HEK293 (cell line): Measurements from ENCODE around the gene ZBTB22.

Experiments used
- GLIS1 ChIP-seq: fragments of 450-650 bp; formaldehyde crosslinking; IDR thresholded peaks from 2 replicates; pipeline ENCODE4 v1.5.1; 2016; ENCODE audit warnings: missing biosample characterization, missing genetic modification characterization
- GLIS2 ChIP-seq: fragments of 450-650 bp; formaldehyde crosslinking; IDR thresholded peaks from 2 replicates; pipeline ENCODE4 v1.5.1; 2016; ENCODE audit warnings: missing biosample characterization, missing genetic modification characterization
- KLF16 ChIP-seq: fragments of 450-650 bp; formaldehyde crosslinking; IDR thresholded peaks from 2 replicates; pipeline ENCODE4 v1.5.1; 2017; ENCODE audit warnings: missing biosample characterization, missing genetic modification characterization
- MYNN ChIP-seq: fragments of 450-650 bp; formaldehyde crosslinking; IDR thresholded peaks from 2 replicates; pipeline ENCODE4 v1.5.1; 2016; ENCODE audit warnings: missing biosample characterization, missing genetic modification characterization, borderline replicate concordance
- SP7 ChIP-seq: fragments of 450-650 bp; formaldehyde crosslinking; IDR thresholded peaks from 2 replicates; pipeline ENCODE4 v1.5.1; 2016; ENCODE audit warnings: missing biosample characterization, missing genetic modification characterization
- YY1 ChIP-seq: fragments of 450-650 bp; formaldehyde crosslinking; IDR thresholded peaks from 2 replicates; pipeline ENCODE4 v1.5.1; 2018; ENCODE audit warnings: missing biosample characterization, missing genetic modification characterization
- ZNF121 ChIP-seq: fragments of 450-650 bp; formaldehyde crosslinking; IDR thresholded peaks from 2 replicates; pipeline ENCODE4 v1.5.1; 2016; ENCODE audit warnings: missing biosample characterization, missing genetic modification characterization
- ZNF133 ChIP-seq: fragments of 450-650 bp; formaldehyde crosslinking; IDR thresholded peaks from 2 replicates; pipeline ENCODE4 v1.5.1; 2016; ENCODE audit warnings: missing biosample characterization, missing genetic modification characterization
- ZNF174 ChIP-seq: fragments of 450-650 bp; formaldehyde crosslinking; IDR thresholded peaks from 2 replicates; pipeline ENCODE4 v1.5.0; 2017; ENCODE audit warnings: missing biosample characterization, mild to moderate bottlenecking, missing genetic modification characterization
- ZNF175 ChIP-seq: fragments of 450-650 bp; formaldehyde crosslinking; IDR thresholded peaks from 2 replicates; pipeline ENCODE4 v1.5.1; 2016; ENCODE audit warnings: missing biosample characterization, missing genetic modification characterization
- ZNF23 ChIP-seq: fragments of 450-650 bp; formaldehyde crosslinking; IDR thresholded peaks from 2 replicates; pipeline ENCODE4 v1.5.1; 2016; ENCODE audit warnings: missing biosample characterization, missing genetic modification characterization, borderline replicate concordance
- ZNF302 ChIP-seq: fragments of 450-650 bp; formaldehyde crosslinking; IDR thresholded peaks from 2 replicates; pipeline ENCODE4 v1.5.1; 2016; ENCODE audit warnings: missing biosample characterization, missing genetic modification characterization, low read depth
- ZNF366 ChIP-seq: fragments of 450-650 bp; formaldehyde crosslinking; conservative IDR thresholded peaks from 2 replicates; pipeline ENCODE4 v1.5.1; 2016; ENCODE audit warnings: missing biosample characterization, missing genetic modification characterization
- ZNF391 ChIP-seq: fragments of 450-650 bp; formaldehyde crosslinking; IDR thresholded peaks from 2 replicates; pipeline ENCODE4 v1.5.1; 2016; ENCODE audit warnings: low read depth, missing biosample characterization, missing genetic modification characterization, borderline replicate concordance
- ZNF394 ChIP-seq: fragments of 450-650 bp; formaldehyde crosslinking; IDR thresholded peaks from 2 replicates; pipeline ENCODE4 v1.5.1; 2016; ENCODE audit warnings: missing biosample characterization, missing genetic modification characterization, mild to moderate bottlenecking, moderate library complexity, borderline replicate concordance
- ZNF416 ChIP-seq: fragments of 450-650 bp; formaldehyde crosslinking; IDR thresholded peaks from 2 replicates; pipeline ENCODE4 v1.5.1; 2016; ENCODE audit warnings: missing biosample characterization, missing genetic modification characterization
- ZNF433 ChIP-seq: fragments of 450-650 bp; formaldehyde crosslinking; IDR thresholded peaks from 2 replicates; pipeline ENCODE4 v1.5.1; 2016; ENCODE audit warnings: missing biosample characterization, missing genetic modification characterization, low read depth
- ZNF521 ChIP-seq: fragments of 450-650 bp; formaldehyde crosslinking; IDR thresholded peaks from 2 replicates; pipeline ENCODE4 v1.5.1; 2017; ENCODE audit warnings: missing biosample characterization, mild to moderate bottlenecking, missing genetic modification characterization
- ZNF560 ChIP-seq: fragments of 450-650 bp; formaldehyde crosslinking; IDR thresholded peaks from 2 replicates; pipeline ENCODE4 v1.5.1; 2017; ENCODE audit warnings: missing biosample characterization, missing genetic modification characterization, borderline replicate concordance
- ZNF585B ChIP-seq: fragments of 450-650 bp; formaldehyde crosslinking; IDR thresholded peaks from 2 replicates; pipeline ENCODE4 v1.5.1; 2016; ENCODE audit warnings: missing biosample characterization, missing genetic modification characterization
- ZNF600 ChIP-seq: fragments of 450-650 bp; formaldehyde crosslinking; IDR thresholded peaks from 2 replicates; pipeline ENCODE4 v1.5.1; 2016; ENCODE audit warnings: missing biosample characterization, missing genetic modification characterization
- ZNF610 ChIP-seq: fragments of 450-650 bp; formaldehyde crosslinking; IDR thresholded peaks from 2 replicates; pipeline ENCODE4 v1.5.1; 2016; ENCODE audit warnings: missing biosample characterization, missing genetic modification characterization, borderline replicate concordance
- ZNF707 ChIP-seq: fragments of 450-650 bp; formaldehyde crosslinking; IDR thresholded peaks from 2 replicates; pipeline ENCODE4 v1.5.1; 2016; ENCODE audit warnings: missing biosample characterization, missing genetic modification characterization
- ZNF768 ChIP-seq: fragments of 450-650 bp; formaldehyde crosslinking; IDR thresholded peaks from 2 replicates; pipeline ENCODE4 v1.5.1; 2018; ENCODE audit warnings: missing biosample characterization, mild to moderate bottlenecking, missing genetic modification characterization
- ZNF792 ChIP-seq: fragments of 450-650 bp; formaldehyde crosslinking; IDR thresholded peaks from 2 replicates; pipeline ENCODE4 v1.5.1; 2016; ENCODE audit warnings: missing biosample characterization, missing genetic modification characterization
- TF ChIP-seq, protein P1 (sequence below): fragments of 450-650 bp; formaldehyde crosslinking; IDR thresholded peaks from 2 replicates; pipeline ENCODE4 v1.5.1; 2017; ENCODE audit warnings: missing biosample characterization, missing genetic modification characterization
- TF ChIP-seq, protein P2 (sequence below): fragments of 450-650 bp; formaldehyde crosslinking; IDR thresholded peaks from 2 replicates; pipeline ENCODE4 v1.5.1; 2016; ENCODE audit warnings: missing biosample characterization, missing genetic modification characterization
- TF ChIP-seq, protein P3 (sequence below): fragments of 450-650 bp; formaldehyde crosslinking; IDR thresholded peaks from 2 replicates; pipeline ENCODE4 v1.5.1; 2016; ENCODE audit warnings: missing biosample characterization, missing genetic modification characterization
- TF ChIP-seq, protein P4 (sequence below): fragments of 450-650 bp; formaldehyde crosslinking; IDR thresholded peaks from 2 replicates; pipeline ENCODE4 v1.5.1; 2016; ENCODE audit warnings: missing biosample characterization, missing genetic modification characterization, borderline replicate concordance
- TF ChIP-seq, protein P5 (sequence below): fragments of 450-650 bp; formaldehyde crosslinking; IDR thresholded peaks from 2 replicates; pipeline ENCODE4 v1.5.1; 2016; ENCODE audit warnings: missing biosample characterization, missing genetic modification characterization

Gene ZBTB22

DNA sequence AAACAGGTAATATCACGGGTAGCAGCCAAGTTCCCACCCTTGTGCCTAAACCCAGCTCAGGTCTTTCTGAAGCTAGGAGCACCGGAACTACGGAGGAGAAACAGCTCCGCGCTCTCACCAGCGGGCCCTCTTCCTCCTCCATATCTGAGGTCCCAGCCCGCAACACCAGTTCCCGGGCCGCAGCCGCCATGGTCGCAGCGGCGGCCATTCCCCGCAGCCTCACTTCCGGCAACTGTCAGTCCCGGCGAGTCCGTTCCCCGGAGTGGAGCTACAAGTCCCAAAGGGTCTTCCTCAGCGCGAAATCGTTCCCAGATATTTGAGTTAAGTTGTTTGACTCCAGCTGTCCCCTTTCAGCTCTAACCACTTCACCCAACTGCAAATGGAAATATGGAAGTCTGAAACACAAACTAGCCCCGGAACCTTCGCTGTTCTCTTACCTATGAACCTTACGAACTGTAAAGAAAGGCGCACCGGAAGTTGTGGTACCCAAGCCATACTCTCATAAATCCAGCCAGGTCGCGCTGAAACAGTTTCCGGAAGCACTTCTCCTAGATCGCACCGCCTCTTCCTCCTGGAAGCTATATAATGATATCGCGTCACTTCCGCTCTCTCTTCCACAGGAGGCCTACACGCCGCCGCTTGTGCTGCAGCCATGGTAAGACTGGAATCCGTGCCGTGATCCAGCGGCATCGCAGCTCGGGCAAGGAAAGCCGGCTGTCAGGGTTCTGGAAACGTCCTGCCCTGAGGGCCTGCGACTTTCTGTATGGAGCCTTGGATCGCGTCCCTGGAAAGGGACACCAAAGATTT, 45.9 kb downstream of the ZBTB22 start, which contains the start of the genes RPS18 and VPS52 (continued):
- TF ChIP-seq ZNF133 (tag by site-specific recombination) = no peak
- TF ChIP-seq ZNF394 (tag by site-specific recombination) = peak; percentile 73
- TF ChIP-seq, protein P1, sequence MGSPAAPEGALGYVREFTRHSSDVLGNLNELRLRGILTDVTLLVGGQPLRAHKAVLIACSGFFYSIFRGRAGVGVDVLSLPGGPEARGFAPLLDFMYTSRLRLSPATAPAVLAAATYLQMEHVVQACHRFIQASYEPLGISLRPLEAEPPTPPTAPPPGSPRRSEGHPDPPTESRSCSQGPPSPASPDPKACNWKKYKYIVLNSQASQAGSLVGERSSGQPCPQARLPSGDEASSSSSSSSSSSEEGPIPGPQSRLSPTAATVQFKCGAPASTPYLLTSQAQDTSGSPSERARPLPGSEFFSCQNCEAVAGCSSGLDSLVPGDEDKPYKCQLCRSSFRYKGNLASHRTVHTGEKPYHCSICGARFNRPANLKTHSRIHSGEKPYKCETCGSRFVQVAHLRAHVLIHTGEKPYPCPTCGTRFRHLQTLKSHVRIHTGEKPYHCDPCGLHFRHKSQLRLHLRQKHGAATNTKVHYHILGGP (tag by site-specific recombination) = no peak
- peak; percentile 40; the same call in 1 of the 2 replicates for TF ChIP-seq MYNN (tag by site-specific recombination)
- peak; percentile 91 for TF ChIP-seq ZNF600 (tag by site-specific recombination)
- no peak for TF ChIP-seq ZNF707
- TF ChIP-seq ZNF391 (tag by site-specific recombination) = no peak; the same call in none of the 2 replicates
- TF ChIP-seq ZNF175 (tag by site-specific recombination) = no peak
- TF ChIP-seq, protein P2, sequence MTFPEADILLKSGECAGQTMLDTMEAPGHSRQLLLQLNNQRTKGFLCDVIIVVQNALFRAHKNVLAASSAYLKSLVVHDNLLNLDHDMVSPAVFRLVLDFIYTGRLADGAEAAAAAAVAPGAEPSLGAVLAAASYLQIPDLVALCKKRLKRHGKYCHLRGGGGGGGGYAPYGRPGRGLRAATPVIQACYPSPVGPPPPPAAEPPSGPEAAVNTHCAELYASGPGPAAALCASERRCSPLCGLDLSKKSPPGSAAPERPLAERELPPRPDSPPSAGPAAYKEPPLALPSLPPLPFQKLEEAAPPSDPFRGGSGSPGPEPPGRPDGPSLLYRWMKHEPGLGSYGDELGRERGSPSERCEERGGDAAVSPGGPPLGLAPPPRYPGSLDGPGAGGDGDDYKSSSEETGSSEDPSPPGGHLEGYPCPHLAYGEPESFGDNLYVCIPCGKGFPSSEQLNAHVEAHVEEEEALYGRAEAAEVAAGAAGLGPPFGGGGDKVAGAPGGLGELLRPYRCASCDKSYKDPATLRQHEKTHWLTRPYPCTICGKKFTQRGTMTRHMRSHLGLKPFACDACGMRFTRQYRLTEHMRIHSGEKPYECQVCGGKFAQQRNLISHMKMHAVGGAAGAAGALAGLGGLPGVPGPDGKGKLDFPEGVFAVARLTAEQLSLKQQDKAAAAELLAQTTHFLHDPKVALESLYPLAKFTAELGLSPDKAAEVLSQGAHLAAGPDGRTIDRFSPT (tag by site-specific recombination) = peak; percentile 79
- no peak for TF ChIP-seq ZNF416 (tag by site-specific recombination)
- no peak for TF ChIP-seq ZNF174
- no peak for TF ChIP-seq ZNF768 (tag by site-specific recombination)
- TF ChIP-seq, protein P3, sequence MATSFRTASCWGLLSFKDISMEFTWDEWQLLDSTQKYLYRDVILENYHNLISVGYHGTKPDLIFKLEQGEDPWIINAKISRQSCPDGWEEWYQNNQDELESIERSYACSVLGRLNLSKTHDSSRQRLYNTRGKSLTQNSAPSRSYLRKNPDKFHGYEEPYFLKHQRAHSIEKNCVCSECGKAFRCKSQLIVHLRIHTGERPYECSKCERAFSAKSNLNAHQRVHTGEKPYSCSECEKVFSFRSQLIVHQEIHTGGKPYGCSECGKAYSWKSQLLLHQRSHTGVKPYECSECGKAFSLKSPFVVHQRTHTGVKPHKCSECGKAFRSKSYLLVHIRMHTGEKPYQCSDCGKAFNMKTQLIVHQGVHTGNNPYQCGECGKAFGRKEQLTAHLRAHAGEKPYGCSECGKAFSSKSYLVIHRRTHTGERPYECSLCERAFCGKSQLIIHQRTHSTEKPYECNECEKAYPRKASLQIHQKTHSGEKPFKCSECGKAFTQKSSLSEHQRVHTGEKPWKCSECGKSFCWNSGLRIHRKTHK = no peak
- no peak for TF ChIP-seq ZNF585B (tag by site-specific recombination)
- TF ChIP-seq ZNF521 = no peak
- TF ChIP-seq ZNF366 (tag by site-specific recombination) = no peak
- TF ChIP-seq ZNF23 (tag by site-specific recombination) = no peak
- TF ChIP-seq, protein P4, sequence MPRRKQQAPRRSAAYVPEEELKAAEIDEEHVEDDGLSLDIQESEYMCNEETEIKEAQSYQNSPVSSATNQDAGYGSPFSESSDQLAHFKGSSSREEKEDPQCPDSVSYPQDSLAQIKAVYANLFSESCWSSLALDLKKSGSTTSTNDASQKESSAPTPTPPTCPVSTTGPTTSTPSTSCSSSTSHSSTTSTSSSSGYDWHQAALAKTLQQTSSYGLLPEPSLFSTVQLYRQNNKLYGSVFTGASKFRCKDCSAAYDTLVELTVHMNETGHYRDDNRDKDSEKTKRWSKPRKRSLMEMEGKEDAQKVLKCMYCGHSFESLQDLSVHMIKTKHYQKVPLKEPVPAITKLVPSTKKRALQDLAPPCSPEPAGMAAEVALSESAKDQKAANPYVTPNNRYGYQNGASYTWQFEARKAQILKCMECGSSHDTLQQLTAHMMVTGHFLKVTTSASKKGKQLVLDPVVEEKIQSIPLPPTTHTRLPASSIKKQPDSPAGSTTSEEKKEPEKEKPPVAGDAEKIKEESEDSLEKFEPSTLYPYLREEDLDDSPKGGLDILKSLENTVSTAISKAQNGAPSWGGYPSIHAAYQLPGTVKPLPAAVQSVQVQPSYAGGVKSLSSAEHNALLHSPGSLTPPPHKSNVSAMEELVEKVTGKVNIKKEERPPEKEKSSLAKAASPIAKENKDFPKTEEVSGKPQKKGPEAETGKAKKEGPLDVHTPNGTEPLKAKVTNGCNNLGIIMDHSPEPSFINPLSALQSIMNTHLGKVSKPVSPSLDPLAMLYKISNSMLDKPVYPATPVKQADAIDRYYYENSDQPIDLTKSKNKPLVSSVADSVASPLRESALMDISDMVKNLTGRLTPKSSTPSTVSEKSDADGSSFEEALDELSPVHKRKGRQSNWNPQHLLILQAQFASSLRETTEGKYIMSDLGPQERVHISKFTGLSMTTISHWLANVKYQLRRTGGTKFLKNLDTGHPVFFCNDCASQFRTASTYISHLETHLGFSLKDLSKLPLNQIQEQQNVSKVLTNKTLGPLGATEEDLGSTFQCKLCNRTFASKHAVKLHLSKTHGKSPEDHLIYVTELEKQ (tag by site-specific recombination) = peak; percentile 70; the same call in 1 of the 2 replicates
- TF ChIP-seq KLF16 = peak; percentile 51; the same call in 1 of the 2 replicates
- peak; percentile 95 for TF ChIP-seq SP7 (tag by site-specific recombination)
- TF ChIP-seq GLIS2 (tag by site-specific recombination) = no peak
- no peak for TF ChIP-seq ZNF560 (tag by site-specific recombination)
- TF ChIP-seq, protein P5, sequence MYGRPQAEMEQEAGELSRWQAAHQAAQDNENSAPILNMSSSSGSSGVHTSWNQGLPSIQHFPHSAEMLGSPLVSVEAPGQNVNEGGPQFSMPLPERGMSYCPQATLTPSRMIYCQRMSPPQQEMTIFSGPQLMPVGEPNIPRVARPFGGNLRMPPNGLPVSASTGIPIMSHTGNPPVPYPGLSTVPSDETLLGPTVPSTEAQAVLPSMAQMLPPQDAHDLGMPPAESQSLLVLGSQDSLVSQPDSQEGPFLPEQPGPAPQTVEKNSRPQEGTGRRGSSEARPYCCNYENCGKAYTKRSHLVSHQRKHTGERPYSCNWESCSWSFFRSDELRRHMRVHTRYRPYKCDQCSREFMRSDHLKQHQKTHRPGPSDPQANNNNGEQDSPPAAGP (tag by site-specific recombination) = peak; percentile 91
- TF ChIP-seq ZNF302 (tag by site-specific recombination) = no peak
- no peak for TF ChIP-seq ZNF121 (tag by site-specific recombination)
- no peak for TF ChIP-seq ZNF433 (tag by site-specific recombination)
- TF ChIP-seq ZNF792 (tag by site-specific recombination) = no peak
- TF ChIP-seq YY1 (tag by site-specific recombination) = peak; percentile 99
- TF ChIP-seq ZNF610 (tag by site-specific recombination) = 0 out of 2 replicates have a peak, but pooled peaks have one; percentile 50
- no peak for TF ChIP-seq GLIS1 (tag by site-specific recombination)
